ENCODE results near the gene LIN37. TPM values are rescaled to one million over a fixed set of nuclear protein-coding genes. Genes with fewer than 3 reads are reported as not detected.

Gene LIN37
- total RNA-seq, 1 donor, result 9.0 TPM

DNA sequence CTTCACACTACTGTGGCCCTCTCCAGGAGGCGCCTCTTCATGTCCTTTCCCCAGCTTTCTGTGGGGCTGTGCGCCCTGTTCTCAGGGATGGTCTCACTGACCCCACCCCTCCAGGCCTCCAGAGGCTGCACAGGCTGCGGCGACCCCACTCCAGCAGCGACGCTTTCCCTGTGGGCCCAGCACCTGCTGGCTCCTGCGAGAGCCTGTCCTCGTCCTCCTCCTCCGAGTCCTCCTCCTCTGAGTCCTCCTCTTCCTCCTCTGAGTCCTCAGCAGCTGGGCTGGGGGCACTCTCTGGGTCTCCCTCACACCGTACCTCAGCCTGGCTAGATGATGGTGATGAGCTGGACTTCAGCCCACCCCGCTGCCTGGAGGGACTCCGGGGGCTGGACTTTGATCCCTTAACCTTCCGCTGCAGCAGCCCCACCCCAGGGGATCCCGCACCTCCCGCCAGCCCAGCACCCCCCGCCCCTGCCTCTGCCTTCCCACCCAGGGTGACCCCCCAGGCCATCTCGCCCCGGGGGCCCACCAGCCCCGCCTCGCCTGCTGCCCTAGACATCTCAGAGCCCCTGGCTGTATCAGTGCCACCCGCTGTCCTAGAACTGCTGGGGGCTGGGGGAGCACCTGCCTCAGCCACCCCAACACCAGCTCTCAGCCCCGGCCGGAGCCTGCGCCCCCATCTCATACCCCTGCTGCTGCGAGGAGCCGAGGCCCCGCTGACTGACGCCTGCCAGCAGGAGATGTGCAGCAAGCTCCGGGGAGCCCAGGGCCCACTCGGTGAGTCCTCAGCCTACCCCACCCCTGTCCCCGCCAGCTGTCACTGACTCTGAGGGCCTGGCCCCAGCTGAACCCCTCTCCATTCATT is 38.2 kb downstream of the LIN37 start:
- Histone ChIP-seq H3K36me3 (ENCODE audit: insufficient read depth, low read length) (no peaks in the 10 kb centered on the region), H3K4me3 (ENCODE audit: insufficient read depth, low read length) (no peak overlapping the region), H2AFZ (ENCODE audit: low read length) (no peak overlapping the region), H3K9me3 (ENCODE audit: low read depth, low read length) (no peaks in the 10 kb centered on the region), H3K4me1 (ENCODE audit: insufficient read depth, low read length) (no peaks in the 10 kb centered on the region), H3K79me2 (ENCODE audit: insufficient read depth, low read length) (no peaks in the 10 kb centered on the region), H3K4me2 (ENCODE audit: insufficient read depth, low read length) (no peak overlapping the region), H4K20me1 (ENCODE audit: insufficient read depth, low read length) (no peaks in the 10 kb centered on the region), H3K27me3 (ENCODE audit: insufficient read depth, low read length) (no peaks in the 10 kb centered on the region), H3K27ac (ENCODE audit: low read depth, low read length) (no peak overlapping the region)
- TF ChIP-seq CTCF (IDR thresholded peaks at IDR 0.05; ENCODE audit: extremely low read depth, low read depth, low read length), result no peak
- peak; percentile 73 for DNase-seq (ENCODE audit: insufficient read length, low spot score, missing footprints)

DNA sequence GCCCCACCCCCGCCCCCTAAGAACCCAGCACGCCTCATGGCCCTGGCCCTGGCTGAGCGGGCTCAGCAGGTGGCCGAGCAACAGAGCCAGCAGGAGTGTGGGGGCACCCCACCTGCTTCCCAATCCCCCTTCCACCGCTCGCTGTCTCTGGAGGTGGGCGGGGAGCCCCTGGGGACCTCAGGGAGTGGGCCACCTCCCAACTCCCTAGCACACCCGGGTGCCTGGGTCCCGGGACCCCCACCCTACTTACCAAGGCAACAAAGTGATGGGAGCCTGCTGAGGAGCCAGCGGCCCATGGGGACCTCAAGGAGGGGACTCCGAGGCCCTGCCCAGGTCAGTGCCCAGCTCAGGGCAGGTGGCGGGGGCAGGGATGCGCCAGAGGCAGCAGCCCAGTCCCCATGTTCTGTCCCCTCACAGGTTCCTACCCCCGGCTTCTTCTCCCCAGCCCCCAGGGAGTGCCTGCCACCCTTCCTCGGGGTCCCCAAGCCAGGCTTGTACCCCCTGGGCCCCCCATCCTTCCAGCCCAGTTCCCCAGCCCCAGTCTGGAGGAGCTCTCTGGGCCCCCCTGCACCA is 38.9 kb downstream of the LIN37 start:
- Histone ChIP-seq H3K27ac (ENCODE audit: low read depth, low read length) (no peak overlapping the region), H3K36me3 (ENCODE audit: insufficient read depth, low read length) (no peaks in the 10 kb centered on the region), H3K4me3 (ENCODE audit: insufficient read depth, low read length) (no peak overlapping the region), H3K79me2 (ENCODE audit: insufficient read depth, low read length) (no peaks in the 10 kb centered on the region), H3K4me2 (ENCODE audit: insufficient read depth, low read length) (no peak overlapping the region), H4K20me1 (ENCODE audit: insufficient read depth, low read length) (no peaks in the 10 kb centered on the region), H3K4me1 (ENCODE audit: insufficient read depth, low read length) (no peaks in the 10 kb centered on the region), H3K9me3 (ENCODE audit: low read depth, low read length) (no peaks in the 10 kb centered on the region), H2AFZ (ENCODE audit: low read length) (no peak overlapping the region), H3K27me3 (ENCODE audit: insufficient read depth, low read length) (no peaks in the 10 kb centered on the region)
- peak; percentile 90 for DNase-seq (ENCODE audit: insufficient read length, low spot score, missing footprints)
- no peak for TF ChIP-seq CTCF (IDR thresholded peaks at IDR 0.05; ENCODE audit: extremely low read depth, low read depth, low read length)

DNA sequence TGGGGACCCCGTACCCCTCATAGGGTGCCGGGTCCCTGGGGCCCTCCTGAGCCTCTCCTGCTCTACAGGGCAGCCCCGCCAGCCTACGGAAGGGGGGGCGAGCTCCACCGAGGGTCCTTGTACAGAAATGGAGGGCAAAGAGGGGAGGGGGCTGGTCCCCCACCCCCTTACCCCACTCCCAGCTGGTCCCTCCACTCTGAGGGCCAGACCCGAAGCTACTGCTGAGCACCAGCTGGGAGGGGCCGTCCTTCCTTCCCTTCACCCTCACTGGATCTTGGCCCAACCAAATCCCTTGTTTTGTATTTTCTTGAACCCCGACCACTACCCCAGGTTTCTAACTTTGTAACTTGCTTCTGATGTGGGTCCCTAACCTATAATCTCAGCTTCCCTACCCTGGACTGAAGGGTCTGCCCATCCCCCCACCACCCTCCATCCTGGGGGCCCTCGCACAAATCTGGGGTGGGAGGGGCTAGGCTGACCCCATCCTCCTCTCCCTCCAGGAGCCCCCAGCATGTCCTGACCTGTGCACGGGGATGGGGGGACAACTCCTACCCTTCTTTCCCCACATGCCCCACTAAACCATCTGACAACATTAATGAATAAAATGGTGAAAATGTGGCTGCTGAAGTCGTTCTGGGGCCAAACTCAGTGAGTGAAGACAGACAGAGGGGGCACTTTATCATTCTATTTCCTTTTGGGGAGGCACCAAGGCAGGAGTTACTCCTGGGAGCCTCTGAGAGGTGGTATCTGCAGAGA is 40.0 kb downstream of the LIN37 start:
- no peaks in the 10 kb centered on the region for H4K20me1 ChIP-seq (ENCODE audit: insufficient read depth, low read length)
- H3K36me3 ChIP-seq (ENCODE audit: insufficient read depth, low read length), result no peaks in the 10 kb centered on the region
- no peak overlapping the region for H3K4me3 ChIP-seq (ENCODE audit: insufficient read depth, low read length)
- no peaks in the 10 kb centered on the region for H3K9me3 ChIP-seq (ENCODE audit: low read depth, low read length)
- H3K79me2 ChIP-seq (ENCODE audit: insufficient read depth, low read length), result no peaks in the 10 kb centered on the region
- peak; percentile 92 for DNase-seq (ENCODE audit: insufficient read length, low spot score, missing footprints)
- no peak overlapping the region for H2AFZ ChIP-seq (ENCODE audit: low read length)
- TF ChIP-seq CTCF (IDR thresholded peaks at IDR 0.05; ENCODE audit: extremely low read depth, low read depth, low read length), result no peak
- peaks cover 2% of the 10 kb centered on the region for H3K4me1 ChIP-seq (ENCODE audit: insufficient read depth, low read length)
- no peak overlapping the region for H3K4me2 ChIP-seq (ENCODE audit: insufficient read depth, low read length)
- H3K27ac ChIP-seq (ENCODE audit: low read depth, low read length), result no peak overlapping the region
- H3K27me3 ChIP-seq (ENCODE audit: insufficient read depth, low read length), result no peaks in the 10 kb centered on the region
